ENCODE measurements around the gene RBPJ. TPM values are rescaled to one million over a fixed set of nuclear protein-coding genes. Genes with fewer than 3 reads are reported as not detected.

RBPJ gene
- total RNA-seq, 6 experiments from 2014 or later, result 12.0 to 29.3 (median 19.6) TPM

- TF ChIP-seq CTCF (IDR thresholded peaks at IDR 0.05), result no peak
- TF ChIP-seq POLR2A (IDR thresholded peaks at IDR 0.05), result no peak
- intact Hi-C loops (cut with DNase I), result no loop called here
- ATAC-seq, result no peak
Measured at GRCh38 chr4:26473893-26474292, 153.1 kb downstream of the RBPJ start.

DNA sequence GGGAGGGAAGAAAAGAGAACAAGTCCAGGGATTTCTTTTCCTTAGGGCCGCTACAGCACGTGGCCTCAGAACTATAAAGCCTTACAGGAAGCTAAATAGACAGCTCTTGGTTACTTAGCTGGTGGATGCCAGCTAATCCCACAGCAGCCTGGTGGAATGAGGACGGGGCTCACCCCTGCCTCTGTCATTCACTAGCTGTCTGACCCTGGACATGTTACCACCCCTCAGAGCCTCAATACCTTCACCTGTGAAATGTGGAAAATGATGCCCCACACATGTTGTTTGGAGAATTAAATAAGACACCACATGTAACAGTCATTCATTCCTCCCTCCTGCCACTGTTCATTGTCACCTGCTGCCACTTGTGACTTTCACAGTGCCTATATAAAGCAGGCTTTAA is 153.7 kb downstream of the RBPJ start:
- TF ChIP-seq POLR2A (IDR thresholded peaks at IDR 0.05) (no peak), CTCF (IDR thresholded peaks at IDR 0.05) (no peak)
- Histone ChIP-seq H3K4me3 (no peak overlapping the region), H3K27me3 (no peaks in the 10 kb centered on the region), H3K27ac (no peak overlapping the region), H3K36me3 (no peaks in the 10 kb centered on the region), H3K4me1 (no peaks in the 10 kb centered on the region), H3K9me3 (no peaks in the 10 kb centered on the region)
- 21% methylated on average over 3 of the region's 3 CpGs for WGBS (ENCODE audit: insufficient coverage, low coverage, low lambda C conversion rate, missing lambda C conversion rate)
- no peak for DNase-seq
- no peak for ATAC-seq
- intact Hi-C loops (cut with DNase I), result no loop called here

More at GRCh38 chr4:26473893-26474292, 153.1 kb downstream of the RBPJ start:
- no peak overlapping the region for H3K4me3 ChIP-seq
- H3K27me3 ChIP-seq, result no peaks in the 10 kb centered on the region
- H3K36me3 ChIP-seq, result no peaks in the 10 kb centered on the region
- H3K27ac ChIP-seq, result no peak overlapping the region
- H3K4me1 ChIP-seq, result no peaks in the 10 kb centered on the region
- no peaks in the 10 kb centered on the region for H3K9me3 ChIP-seq
- 70% methylated on average over 7 of the region's 8 CpGs for WGBS (ENCODE audit: insufficient coverage, low coverage, low lambda C conversion rate, missing lambda C conversion rate)
- no peak for DNase-seq

DNA sequence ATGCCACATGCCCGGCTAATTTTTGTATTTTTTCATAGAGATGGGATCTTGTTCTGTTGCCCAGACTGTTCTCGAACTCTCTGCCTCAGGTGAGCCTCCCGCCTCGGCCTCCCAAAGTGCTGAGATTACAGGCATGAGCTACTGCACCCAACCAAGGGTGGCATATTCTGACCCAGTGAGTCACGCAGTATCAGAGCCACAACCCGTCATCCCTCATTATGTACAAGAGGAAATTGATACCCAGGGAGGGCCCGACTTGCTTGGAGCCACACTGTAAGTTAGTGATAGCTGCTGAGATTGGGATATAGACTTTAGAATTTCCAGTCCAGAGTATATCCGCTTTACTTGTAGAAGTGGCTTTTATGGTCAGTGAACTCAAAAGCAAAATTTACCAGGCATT is 154.9 kb downstream of the RBPJ start:
- DNase-seq, result no peak
- intact Hi-C loops (cut with DNase I), result no loop called here

GRCh38 chr4:26476545-26476944 is 155.7 kb downstream of the RBPJ start:
- DNase-seq (no peak), ATAC-seq (no peak)
- Histone ChIP-seq H3K9me3 (no peaks in the 10 kb centered on the region), H3K4me1 (no peaks in the 10 kb centered on the region), H3K27me3 (no peaks in the 10 kb centered on the region), H3K4me3 (no peak overlapping the region), H3K36me3 (no peaks in the 10 kb centered on the region), H3K27ac (no peak overlapping the region)
- no peak for TF ChIP-seq CTCF (IDR thresholded peaks at IDR 0.05)
- no peak for TF ChIP-seq POLR2A (IDR thresholded peaks at IDR 0.05)
- WGBS (ENCODE audit: insufficient coverage, low coverage, low lambda C conversion rate, missing lambda C conversion rate), result 56% methylated on average over 5 of the region's 5 CpGs
- intact Hi-C loops (cut with DNase I), result no loop called here

More for the DNA sequence above, 154.9 kb downstream of the RBPJ start:
- WGBS (ENCODE audit: insufficient coverage, low coverage, low lambda C conversion rate, missing lambda C conversion rate), result 74% methylated on average over 8 of the region's 8 CpGs
- H3K36me3 ChIP-seq, result no peaks in the 10 kb centered on the region
- H3K27me3 ChIP-seq, result no peaks in the 10 kb centered on the region
- ATAC-seq, result no peak
- H3K9me3 ChIP-seq, result no peaks in the 10 kb centered on the region
- no peaks in the 10 kb centered on the region for H3K4me1 ChIP-seq
- TF ChIP-seq POLR2A (IDR thresholded peaks at IDR 0.05) (no peak), CTCF (IDR thresholded peaks at IDR 0.05) (no peak)
- H3K4me3 ChIP-seq, result no peak overlapping the region
- H3K27ac ChIP-seq, result no peak overlapping the region

DNA sequence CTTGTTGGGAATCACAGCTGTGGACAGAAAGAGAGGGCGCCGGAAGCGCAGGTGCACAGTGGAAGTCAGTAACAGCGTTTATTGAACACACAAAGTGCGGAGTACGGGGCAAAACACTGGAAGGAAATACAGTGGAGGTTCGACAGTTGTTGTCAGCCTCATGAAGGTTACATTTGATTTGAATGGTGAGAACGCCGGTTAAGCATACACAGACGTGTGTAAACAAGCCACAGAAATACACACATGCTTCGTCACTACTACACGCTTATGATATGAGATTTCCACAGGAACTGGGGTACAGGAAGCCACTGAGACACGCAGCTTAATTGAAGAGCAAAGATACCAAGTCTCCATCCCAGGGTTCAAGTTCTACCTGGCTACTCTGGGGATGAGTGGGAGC is 157.5 kb downstream of the RBPJ start:
- no peak for ATAC-seq

More for the DNA sequence above, 157.5 kb downstream of the RBPJ start:
- TF ChIP-seq POLR2A (IDR thresholded peaks at IDR 0.05) (no peak), CTCF (IDR thresholded peaks at IDR 0.05) (no peak)
- H3K4me3 ChIP-seq, result no peak overlapping the region
- no peaks in the 10 kb centered on the region for H3K9me3 ChIP-seq
- H3K4me1 ChIP-seq, result no peaks in the 10 kb centered on the region
- H3K27me3 ChIP-seq, result no peaks in the 10 kb centered on the region
- 60% methylated on average over 11 of the region's 13 CpGs for WGBS (ENCODE audit: insufficient coverage, low coverage, low lambda C conversion rate, missing lambda C conversion rate)
- intact Hi-C loops (cut with DNase I), result no loop called here
- DNase-seq, result no peak
- H3K27ac ChIP-seq, result no peak overlapping the region
- H3K36me3 ChIP-seq, result no peaks in the 10 kb centered on the region
